ENCODE measurements around the gene TSPAN13.

TSPAN13 gene

GRCh38 chr7:16801579-16801978 lies 48.0 kb downstream of the TSPAN13 start:
- no peak for TF ChIP-seq CTCF (IDR thresholded peaks at IDR 0.05; ENCODE audit: control insufficient read depth, insufficient read depth, low read depth, low read length, missing control alignments)
- no peak for DNase-seq (ENCODE audit: low read depth)

GRCh38 chr7:16803125-16803524 lies 49.6 kb downstream of the TSPAN13 start:
- H3K4me3 ChIP-seq (ENCODE audit: control insufficient read depth, low read depth, low read length), result no peak overlapping the region
- DNase-seq (ENCODE audit: low read depth), result no peak
- no peak for TF ChIP-seq CTCF (IDR thresholded peaks at IDR 0.05; ENCODE audit: control insufficient read depth, insufficient read depth, low read depth, low read length, missing control alignments)

More at GRCh38 chr7:16801579-16801978, 48.0 kb downstream of the TSPAN13 start:
- no peak overlapping the region for H3K4me3 ChIP-seq (ENCODE audit: control insufficient read depth, low read depth, low read length)

GRCh38 chr7:16803881-16804673 lies 50.5 kb downstream of the TSPAN13 start:
- no peak overlapping the region for H3K4me3 ChIP-seq (ENCODE audit: control insufficient read depth, low read depth, low read length)
- TF ChIP-seq CTCF (IDR thresholded peaks at IDR 0.05; ENCODE audit: control insufficient read depth, insufficient read depth, low read depth, low read length, missing control alignments), result no peak
- no peak for DNase-seq (ENCODE audit: low read depth)

- TF ChIP-seq CTCF (IDR thresholded peaks at IDR 0.05; ENCODE audit: control insufficient read depth, insufficient read depth, low read depth, low read length, missing control alignments), result no peak
- no peak within 1 kb of the TSS for H3K4me3 ChIP-seq (ENCODE audit: control insufficient read depth, low read depth, low read length)
- DNase-seq (ENCODE audit: low read depth), result no peak
Observed at GRCh38 chr7:16804674-16805439, 51.3 kb downstream of the TSPAN13 start, which contains the start of gene AGR2. TSS of gene AGR2 (minus strand) at chr7:16804999. CDS start at chr7:16801796, 3,203 bp downstream.

- no peak for TF ChIP-seq CTCF (IDR thresholded peaks at IDR 0.05; ENCODE audit: control insufficient read depth, insufficient read depth, low read depth, low read length, missing control alignments)
- DNase-seq (ENCODE audit: low read depth), result no peak
- H3K4me3 ChIP-seq (ENCODE audit: control insufficient read depth, low read depth, low read length), result no peak overlapping the region
Observed at GRCh38 chr7:16805441-16805840, 51.9 kb downstream of the TSPAN13 start.

- no peak for TF ChIP-seq CTCF (IDR thresholded peaks at IDR 0.05; ENCODE audit: control insufficient read depth, insufficient read depth, low read depth, low read length, missing control alignments)
- no peak for DNase-seq (ENCODE audit: low read depth)
- H3K4me3 ChIP-seq (ENCODE audit: control insufficient read depth, low read depth, low read length), result no peak overlapping the region
Observed at GRCh38 chr7:16810112-16810511, 56.6 kb downstream of the TSPAN13 start.

Data from AG09309 (cell line).